HUES64 (cell line): ENCODE results near the gene CRMP1.

Experiments
- H3K27ac ChIP-seq: 2 replicates; pipeline ENCODE4 v1.7.0; 2013; ENCODE audit warnings: low read depth, low read length, inconsistent platforms
- H3K27me3 ChIP-seq: 2 replicates; pipeline ENCODE4 v1.6.1; 2013; ENCODE audit warnings: mild to moderate bottlenecking, low read length; ENCODE audit not compliant: insufficient read depth
- H3K36me3 ChIP-seq: 2 replicates; pipeline ENCODE4 v1.6.1; 2013; ENCODE audit warnings: mild to moderate bottlenecking, low read length; ENCODE audit not compliant: insufficient read depth
- H3K4me1 ChIP-seq: 2 replicates; pipeline ENCODE4 v1.6.1; 2013; ENCODE audit warnings: mild to moderate bottlenecking, low read length, moderate library complexity; ENCODE audit not compliant: insufficient read depth
- H3K4me3 ChIP-seq: 2 replicates; pipeline ENCODE4 v1.5.1; 2013; ENCODE audit warnings: mild to moderate bottlenecking, low read length, moderate library complexity
- H3K9ac ChIP-seq: 2 replicates; pipeline ENCODE4 v1.6.1; 2013; ENCODE audit warnings: mild to moderate bottlenecking, low read depth, low read length
- H3K9me3 ChIP-seq: 2 replicates; pipeline ENCODE4 v1.6.1; 2013; ENCODE audit warnings: low read depth, low read length; ENCODE audit not compliant: insufficient read depth
- WGBS: fragments of 150-250, 120-280 bp; methylation state at CpG from one replicate; pipeline ENCODE4 v1.1.7; 2013; ENCODE audit warnings: missing lambda C conversion rate; 5-methylcytosine and 5-hydroxymethylcytosine counted together

The CRMP1 gene

DNA sequence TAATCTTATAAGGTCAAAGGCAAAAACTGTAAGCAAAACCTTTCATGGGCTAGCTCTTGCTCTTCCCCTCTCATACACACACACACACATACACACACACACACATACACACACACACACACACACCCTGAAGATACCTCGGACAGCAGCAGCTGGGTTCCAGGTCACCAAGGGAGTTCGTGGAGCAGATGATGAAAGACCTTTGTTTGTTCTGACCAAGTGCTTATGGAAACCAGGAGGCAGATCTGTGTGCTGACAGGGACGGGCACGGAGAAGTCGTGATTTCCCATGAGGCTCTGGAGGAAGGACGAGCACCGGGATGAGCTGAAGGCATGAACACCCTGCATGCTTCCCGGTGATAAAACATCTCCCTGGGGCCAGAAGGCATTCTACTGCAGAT, 35.4 kb upstream of the CRMP1 start:
- H3K4me3 ChIP-seq: no peak overlapping the region
- peaks cover 8% of the 10 kb centered on the region; the same call in 1 of the 2 replicates for H3K4me1 ChIP-seq
- no peak overlapping the region for H3K27ac ChIP-seq
- 0 out of 2 replicates have a peak, but pooled peaks cover 1% of the 10 kb centered on the region for H3K27me3 ChIP-seq
- 88% methylated on average over 8 of the region's 8 CpGs for WGBS
- no peak overlapping the region for H3K9ac ChIP-seq
- H3K9me3 ChIP-seq: no peaks in the 10 kb centered on the region
- H3K36me3 ChIP-seq: no peaks in the 10 kb centered on the region

- no peaks in the 10 kb centered on the region for H3K36me3 ChIP-seq
- no peaks in the 10 kb centered on the region for H3K27me3 ChIP-seq
- 73% methylated on average over 3 of the region's 4 CpGs for WGBS
- no peak overlapping the region for H3K9ac ChIP-seq
- no peak overlapping the region for H3K27ac ChIP-seq
- no peaks in the 10 kb centered on the region for H3K9me3 ChIP-seq
- peaks cover 8% of the 10 kb centered on the region; the same call in 1 of the 2 replicates for H3K4me1 ChIP-seq
- H3K4me3 ChIP-seq: no peak overlapping the region
Measured at GRCh38 chr4:5927747-5928146, 34.9 kb upstream of the CRMP1 start.

DNA sequence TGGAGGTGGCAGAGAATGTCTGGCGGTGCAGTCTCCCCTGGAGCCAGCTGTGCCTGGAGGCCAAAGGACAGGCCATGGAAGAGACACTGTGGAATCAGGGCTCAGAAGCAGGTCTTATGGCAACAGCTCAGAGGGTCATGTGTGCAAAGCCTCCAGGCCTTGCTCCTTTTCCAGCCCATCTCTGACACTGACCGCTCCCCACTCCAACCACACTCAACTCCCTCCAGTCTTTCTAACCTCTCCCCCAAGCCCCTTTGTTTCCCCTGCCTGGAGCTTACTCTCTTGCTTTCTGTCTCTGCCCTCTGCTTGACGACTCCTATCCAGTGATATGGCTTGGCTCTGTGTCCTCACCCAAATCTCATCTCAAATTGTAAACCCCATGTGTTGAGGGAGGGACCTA, 34.2 kb upstream of the CRMP1 start:
- no peak overlapping the region for H3K27ac ChIP-seq
- H3K4me1 ChIP-seq: peaks cover 8% of the 10 kb centered on the region; the same call in 1 of the 2 replicates
- no peaks in the 10 kb centered on the region for H3K27me3 ChIP-seq
- no peaks in the 10 kb centered on the region for H3K36me3 ChIP-seq
- no peak overlapping the region for H3K4me3 ChIP-seq
- WGBS: 87% methylated on average over 3 of the region's 3 CpGs
- no peak overlapping the region for H3K9ac ChIP-seq
- no peaks in the 10 kb centered on the region for H3K9me3 ChIP-seq

- Histone ChIP-seq H3K27me3 (no peaks in the 10 kb centered on the region), H3K27ac (no peak overlapping the region), H3K4me1 (peaks cover 8% of the 10 kb centered on the region; the same call in 1 of the 2 replicates), H3K9ac (no peak overlapping the region), H3K4me3 (no peak overlapping the region), H3K9me3 (no peaks in the 10 kb centered on the region), H3K36me3 (no peaks in the 10 kb centered on the region)
- WGBS: 91% methylated on average over 7 of the region's 7 CpGs
Measured at GRCh38 chr4:5926598-5926997, 33.7 kb upstream of the CRMP1 start.

DNA sequence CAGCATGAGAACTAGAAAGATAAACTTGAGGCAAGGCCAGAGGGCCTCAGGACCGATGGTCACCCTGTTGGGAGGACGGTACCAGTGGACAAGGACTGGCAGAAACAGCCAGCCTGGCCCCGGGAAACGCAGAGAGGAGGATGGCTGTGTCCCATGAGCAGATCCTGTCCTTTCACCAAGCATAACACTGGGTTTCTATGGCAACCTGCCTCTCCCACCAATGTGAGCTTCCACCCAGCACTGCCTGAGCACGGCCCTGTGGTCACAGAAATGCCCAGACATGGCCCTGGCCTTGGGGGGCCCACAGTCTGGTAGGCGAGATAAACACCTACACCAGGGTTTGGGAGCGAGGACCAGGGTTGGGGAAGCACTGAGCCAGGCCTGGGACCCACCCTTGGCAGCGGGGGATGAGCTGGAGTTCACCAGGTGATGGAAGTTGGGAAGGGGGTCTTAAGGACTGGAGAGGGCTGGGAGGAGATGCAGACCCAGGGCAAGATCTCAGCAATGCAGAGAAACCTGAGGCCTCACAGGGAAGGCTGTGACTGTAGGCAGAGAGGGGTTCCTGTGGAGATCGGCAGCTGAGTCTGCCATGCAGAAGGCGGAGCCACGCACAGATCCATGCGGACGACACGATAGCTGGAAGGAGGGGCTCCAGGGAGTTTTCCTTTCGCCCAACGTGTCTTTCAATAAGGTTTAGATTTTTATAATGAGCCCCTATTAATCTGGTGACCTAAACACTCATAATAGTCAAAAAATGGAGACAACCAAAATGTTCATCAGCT, 32.7 kb upstream of the CRMP1 start:
- Histone ChIP-seq H3K9ac (no peak overlapping the region), H3K27ac (no peak overlapping the region), H3K9me3 (no peaks in the 10 kb centered on the region), H3K36me3 (no peaks in the 10 kb centered on the region), H3K4me1 (no peaks in the 10 kb centered on the region), H3K4me3 (no peak overlapping the region), H3K27me3 (no peaks in the 10 kb centered on the region)
- 77% methylated on average over 16 of the region's 16 CpGs for WGBS

DNA sequence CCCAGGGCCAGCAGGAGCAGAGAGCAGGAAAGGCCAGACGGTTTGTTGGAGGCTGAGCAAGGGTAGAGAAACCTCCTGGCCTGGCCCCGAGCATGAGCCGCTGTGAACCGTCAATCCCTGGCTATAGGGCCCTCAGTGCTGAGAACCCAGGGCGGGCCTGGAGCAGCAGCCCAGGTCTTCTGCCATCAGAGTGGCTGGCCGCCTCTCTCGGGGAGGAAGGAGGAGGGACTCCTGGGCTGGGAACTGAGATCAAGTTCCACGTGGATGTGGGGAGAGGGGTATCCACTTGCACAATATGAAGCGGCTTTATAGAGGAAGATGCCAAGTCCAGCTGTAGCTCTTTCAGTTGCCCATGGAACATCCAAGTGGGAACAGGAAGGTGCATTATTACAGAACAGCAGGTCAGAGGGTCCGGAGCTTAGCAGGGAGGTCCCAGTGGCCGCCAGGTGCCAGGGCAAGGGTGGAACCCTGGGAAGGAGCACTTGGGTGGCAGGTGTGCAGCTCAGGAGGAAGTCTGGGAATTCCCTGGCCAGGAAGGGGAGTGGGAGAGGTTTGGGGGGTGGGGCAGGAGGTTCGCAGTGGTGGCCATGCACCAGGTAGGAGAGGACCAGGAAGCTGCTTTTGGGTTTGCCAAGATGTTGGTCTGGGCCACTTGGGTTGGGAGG, 31.7 kb upstream of the CRMP1 start:
- no peaks in the 10 kb centered on the region for H3K27me3 ChIP-seq
- H3K4me1 ChIP-seq: no peaks in the 10 kb centered on the region

GRCh38 chr4:5923376-5923775, 30.5 kb upstream of the CRMP1 start:
- no peaks in the 10 kb centered on the region; the same call in 1 of the 2 replicates for H3K4me1 ChIP-seq
- no peak overlapping the region for H3K9ac ChIP-seq
- no peaks in the 10 kb centered on the region for H3K9me3 ChIP-seq
- no peak overlapping the region for H3K4me3 ChIP-seq
- no peaks in the 10 kb centered on the region for H3K27me3 ChIP-seq
- WGBS: 72% methylated on average over 6 of the region's 6 CpGs
- no peak overlapping the region for H3K27ac ChIP-seq
- no peaks in the 10 kb centered on the region for H3K36me3 ChIP-seq

More for the DNA sequence above, 31.7 kb upstream of the CRMP1 start:
- Histone ChIP-seq H3K4me3 (no peak overlapping the region), H3K9me3 (no peaks in the 10 kb centered on the region), H3K27ac (no peak overlapping the region), H3K36me3 (no peaks in the 10 kb centered on the region), H3K9ac (no peak overlapping the region)
- 88% methylated on average over 12 of the region's 12 CpGs for WGBS

- Histone ChIP-seq H3K36me3 (no peaks in the 10 kb centered on the region), H3K27ac (no peak overlapping the region), H3K4me1 (no peaks in the 10 kb centered on the region; the same call in 1 of the 2 replicates), H3K4me3 (no peak overlapping the region), H3K9me3 (no peaks in the 10 kb centered on the region), H3K9ac (no peak overlapping the region), H3K27me3 (no peaks in the 10 kb centered on the region)
- 81% methylated on average over 3 of the region's 3 CpGs for WGBS
Measured at GRCh38 chr4:5922556-5922955, 29.7 kb upstream of the CRMP1 start.

DNA sequence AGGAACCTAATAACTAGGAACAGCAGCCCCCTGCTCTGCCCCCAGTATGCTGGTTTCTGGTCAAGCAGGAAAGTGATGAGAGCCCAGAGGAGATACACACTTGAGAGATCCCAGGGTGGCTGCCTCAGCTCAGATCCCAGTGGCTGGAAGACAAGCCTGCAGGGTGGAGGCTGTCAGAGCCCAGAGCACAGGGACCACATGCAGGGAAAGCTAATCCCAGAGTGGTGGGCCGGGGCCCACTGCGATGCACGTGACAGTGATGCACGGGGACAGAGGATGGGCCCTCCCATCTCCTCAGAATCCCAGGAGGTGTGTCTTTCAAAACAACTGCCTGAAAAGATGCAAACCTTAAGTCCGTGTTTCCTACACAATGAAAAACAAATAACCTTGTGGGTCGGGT, 29.1 kb upstream of the CRMP1 start:
- 62% methylated on average over 6 of the region's 6 CpGs for WGBS
- Histone ChIP-seq H3K9ac (no peak overlapping the region), H3K27me3 (no peaks in the 10 kb centered on the region), H3K9me3 (no peaks in the 10 kb centered on the region), H3K36me3 (no peaks in the 10 kb centered on the region), H3K27ac (no peak overlapping the region), H3K4me3 (no peak overlapping the region), H3K4me1 (no peaks in the 10 kb centered on the region; the same call in 1 of the 2 replicates)

DNA sequence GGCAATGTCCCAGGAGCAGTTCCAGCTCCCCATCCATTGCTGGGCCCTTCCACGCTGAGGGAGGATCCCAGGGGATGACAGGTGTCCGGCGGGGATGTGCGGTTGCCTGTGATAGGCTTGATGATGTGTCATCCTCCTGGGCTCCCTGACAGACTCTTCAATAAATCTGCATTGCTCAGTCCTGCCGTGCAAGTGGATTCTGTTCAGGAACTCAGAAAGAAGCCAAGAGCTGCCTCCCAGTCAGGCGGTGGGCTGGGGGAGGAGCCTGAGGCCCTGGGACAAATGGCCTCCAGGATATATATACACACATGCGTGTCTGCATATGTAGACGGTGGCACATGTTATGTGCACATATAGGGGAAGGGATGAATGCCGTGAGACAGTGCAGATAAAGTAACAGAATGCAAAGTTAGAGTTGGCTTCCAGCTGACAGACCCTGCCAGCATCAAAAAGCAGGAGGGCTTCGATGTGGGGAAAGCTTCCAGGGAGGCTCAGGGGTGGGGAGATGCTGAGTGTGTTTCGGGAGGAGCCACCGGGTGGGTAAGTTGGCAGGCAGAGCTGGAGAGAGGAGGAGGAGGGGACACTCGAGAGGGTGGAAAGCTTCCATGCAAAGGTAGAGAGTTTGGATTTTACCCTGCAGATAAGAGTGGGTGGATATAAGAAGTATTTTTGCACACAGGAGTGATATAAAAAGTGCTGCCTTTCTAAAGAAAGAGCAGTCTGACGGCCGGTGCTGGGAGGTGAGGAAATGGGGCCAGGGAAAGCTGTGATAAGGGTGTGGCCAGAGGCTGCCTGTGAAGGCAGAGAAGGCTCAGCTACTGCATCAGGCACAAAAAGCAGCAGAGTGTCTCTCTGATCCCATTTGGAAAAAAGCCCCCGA, 28.5 kb upstream of the CRMP1 start:
- Histone ChIP-seq H3K9ac (no peak overlapping the region), H3K4me3 (no peak overlapping the region), H3K36me3 (no peaks in the 10 kb centered on the region), H3K4me1 (no peaks in the 10 kb centered on the region; the same call in 1 of the 2 replicates), H3K27ac (no peak overlapping the region), H3K27me3 (no peaks in the 10 kb centered on the region), H3K9me3 (no peaks in the 10 kb centered on the region)
- 78% methylated on average over 16 of the region's 16 CpGs for WGBS

GRCh38 chr4:5919571-5919970, 26.7 kb upstream of the CRMP1 start:
- Histone ChIP-seq H3K9ac (no peak overlapping the region), H3K4me3 (no peak overlapping the region), H3K27ac (no peak overlapping the region), H3K9me3 (no peaks in the 10 kb centered on the region), H3K36me3 (no peaks in the 10 kb centered on the region), H3K4me1 (no peaks in the 10 kb centered on the region; the same call in 1 of the 2 replicates), H3K27me3 (no peaks in the 10 kb centered on the region)
- 91% methylated on average over 7 of the region's 7 CpGs for WGBS
